ENCODE data around the gene PAFAH1B2.
"Not testable (repeated sequence)": the region's sequence is repeated elsewhere in the genome, so short reads cannot be mapped to it uniquely, and the experiment has no call there.

- TF ChIP-seq, protein P1, sequence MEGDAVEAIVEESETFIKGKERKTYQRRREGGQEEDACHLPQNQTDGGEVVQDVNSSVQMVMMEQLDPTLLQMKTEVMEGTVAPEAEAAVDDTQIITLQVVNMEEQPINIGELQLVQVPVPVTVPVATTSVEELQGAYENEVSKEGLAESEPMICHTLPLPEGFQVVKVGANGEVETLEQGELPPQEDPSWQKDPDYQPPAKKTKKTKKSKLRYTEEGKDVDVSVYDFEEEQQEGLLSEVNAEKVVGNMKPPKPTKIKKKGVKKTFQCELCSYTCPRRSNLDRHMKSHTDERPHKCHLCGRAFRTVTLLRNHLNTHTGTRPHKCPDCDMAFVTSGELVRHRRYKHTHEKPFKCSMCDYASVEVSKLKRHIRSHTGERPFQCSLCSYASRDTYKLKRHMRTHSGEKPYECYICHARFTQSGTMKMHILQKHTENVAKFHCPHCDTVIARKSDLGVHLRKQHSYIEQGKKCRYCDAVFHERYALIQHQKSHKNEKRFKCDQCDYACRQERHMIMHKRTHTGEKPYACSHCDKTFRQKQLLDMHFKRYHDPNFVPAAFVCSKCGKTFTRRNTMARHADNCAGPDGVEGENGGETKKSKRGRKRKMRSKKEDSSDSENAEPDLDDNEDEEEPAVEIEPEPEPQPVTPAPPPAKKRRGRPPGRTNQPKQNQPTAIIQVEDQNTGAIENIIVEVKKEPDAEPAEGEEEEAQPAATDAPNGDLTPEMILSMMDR (IDR thresholded peaks at IDR 0.05) = not testable (repeated sequence)
- not testable (repeated sequence) for TF ChIP-seq POLR2A (IDR thresholded peaks at IDR 0.05)
These were observed 6.6 kb upstream of the PAFAH1B2 start for GRCh38 chr11:117137223-117138086.

Data from breast epithelium (tissue), 3 donors.